Lung (tissue), 13 donors: ENCODE measurements around the gene YWHAE. TPM values are rescaled to one million over a fixed set of nuclear protein-coding genes. Genes with fewer than 3 reads are reported as not detected.

Source experiments
- ATAC-seq: fragments of 200-7000 bp; cut with Tn5 transposase; one replicate; pipeline ENCODE4 v1.9.1; 2020; ENCODE audit warnings: moderate number of reproducible peaks; ENCODE audit not compliant: insufficient read depth, low FRiP score
- DNase-seq, 3 donors: peaks; one replicate each; pipeline ENCODE4 v3.0.0-alpha.2; 2013 to 2017
- H3K27ac ChIP-seq, 2 donors: one replicate each; pipeline ENCODE4 v1.5.1; 2013; ENCODE audit warnings: mild to moderate bottlenecking in 2 of 2, moderate library complexity in 2 of 2, control low read depth in 1 of 2, inconsistent platforms in 1 of 2, low read depth in 1 of 2, low read length in 1 of 2
- H3K27me3 ChIP-seq, 3 donors: one replicate each; pipeline ENCODE4 v1.5.1; 2013; ENCODE audit warnings: low read length in 2 of 3; ENCODE audit not compliant: control insufficient read depth in 3 of 3, insufficient read depth in 3 of 3
- H3K36me3 ChIP-seq, 4 donors: one replicate each; pipeline ENCODE4 v1.5.1; 2013; ENCODE audit warnings: low read length in 4 of 4, mild to moderate bottlenecking in 1 of 4, moderate library complexity in 1 of 4; ENCODE audit not compliant: control insufficient read depth in 4 of 4, insufficient read depth in 4 of 4
- H3K4me1 ChIP-seq, 5 donors: one replicate each; pipeline ENCODE4 v1.5.1; 2013; ENCODE audit warnings: low read length in 5 of 5, mild to moderate bottlenecking in 2 of 5, moderate library complexity in 1 of 5; ENCODE audit not compliant: control insufficient read depth in 5 of 5, insufficient read depth in 5 of 5
- H3K4me3 ChIP-seq: one replicate; pipeline ENCODE4 v1.5.1; 2013; ENCODE audit warnings: mild to moderate bottlenecking, control low read depth, moderate library complexity
- H3K9ac ChIP-seq, 2 donors: one replicate each; pipeline ENCODE4 v1.5.1; 2013; ENCODE audit warnings: low read length in 2 of 2, control low read depth in 1 of 2; ENCODE audit not compliant: insufficient read depth in 1 of 2
- H3K9me3 ChIP-seq, 4 donors: one replicate each; pipeline ENCODE4 v1.5.1; 2013; ENCODE audit warnings: low read length in 3 of 4, mild to moderate bottlenecking in 1 of 4, moderate library complexity in 1 of 4; ENCODE audit not compliant: control insufficient read depth in 4 of 4, insufficient read depth in 3 of 4
- WGBS, 2 donors: extraction: QIAGEN DNeasy Blood & Tissue Kit; methylation state at CpG; one replicate each; pipeline ENCODE4 v1.1.7; 2013; 5-methylcytosine and 5-hydroxymethylcytosine counted together
- polyA plus RNA-seq, 2 donors: library from polyadenylated mRNA; stranded (reverse); fragments of 200-250 nt; gene quantifications; one replicate each; pipeline ENCODE4 v1.2.1, GENCODE V29; 2013
- small RNA-seq: library from RNA; depleted of rRNA; stranded (forward); fragments of <200 nt; gene quantifications from one replicate; pipeline ENCODE3, GENCODE V24; 2014; ENCODE audit warnings: low replicate concordance
- total RNA-seq, 2 donors: library from RNA; depleted of rRNA in 1 of 2; stranded (reverse); fragments of >200 nt in 1 of 2; gene quantifications; one replicate each; pipeline ENCODE4 v1.2.1, GENCODE V29; 2014 to 2021
- TF ChIP-seq, protein P1 (sequence below): IDR thresholded peaks from 2 replicates; pipeline ENCODE4 v1.5.1; 2012; ENCODE audit warnings: mild to moderate bottlenecking; ENCODE audit errors: control extremely low read depth, extremely low read depth
- donor health status: control.
- donor health status: control.
- donor health status: Bipolar disorder and iron deficiency.
- donor health status: healthy.
- donor health status: DM: yes; HTN: yes; CAD: no.

Gene YWHAE
- total and polyA plus RNA-seq, 4 donors = 348 to 432 (median 395) TPM

DNA sequence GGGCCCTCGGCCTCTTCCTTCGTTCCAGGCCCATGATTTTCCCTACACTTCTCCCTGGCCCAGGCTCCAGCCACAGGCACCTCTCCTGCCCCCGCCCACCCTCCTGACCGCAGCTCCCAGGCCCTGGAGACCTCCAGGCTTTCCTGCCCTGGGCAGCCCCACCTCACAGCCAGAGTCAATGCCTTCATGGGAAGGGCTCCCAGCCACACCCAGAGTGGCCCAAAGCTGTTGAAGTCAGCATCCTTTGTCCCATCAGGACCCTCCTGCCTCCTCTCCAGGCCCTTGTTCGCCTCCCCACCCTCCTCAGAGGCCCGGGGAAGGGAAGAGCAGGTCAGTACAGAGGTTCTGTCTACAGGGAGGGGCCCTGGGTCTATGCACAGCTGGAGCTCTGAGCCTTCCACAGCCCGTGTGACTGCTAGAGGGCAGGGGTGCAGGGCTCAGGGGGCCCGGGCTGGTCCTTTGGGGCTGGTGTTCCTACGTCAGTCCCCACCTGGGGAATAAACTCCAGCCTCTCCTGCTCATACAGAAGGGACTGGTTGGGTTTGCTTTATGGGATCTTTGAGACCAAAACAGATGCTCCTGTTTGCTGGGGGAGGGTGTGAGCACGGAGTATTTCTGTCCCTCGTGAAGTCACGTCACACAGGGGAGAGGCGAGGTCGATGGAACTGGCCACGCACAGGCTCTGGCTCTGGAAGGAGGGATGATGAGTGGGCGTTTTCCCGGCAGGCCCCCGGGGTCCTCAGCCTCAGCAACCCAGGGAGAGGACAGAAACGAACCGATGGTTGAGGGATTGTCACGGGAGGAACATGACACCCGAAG, 100.3 kb downstream of the YWHAE start:
- DNase-seq = no peak
- 83% methylated on average over 22 of the region's 22 CpGs for WGBS, 2 donors
- Histone ChIP-seq H3K27me3 (peaks cover 0 to 14% (median 0%) of the 10 kb centered on the region in 3 donors), H3K4me1 (peaks cover 0 to 8% (median 0%) of the 10 kb centered on the region in 5 donors), H3K36me3 (no peaks in the 10 kb centered on the region), H3K4me3 (no peak overlapping the region), H3K9me3 (no peaks in the 10 kb centered on the region), H3K27ac (no peak overlapping the region), H3K9ac (no peak overlapping the region)
- TF ChIP-seq, protein P1, sequence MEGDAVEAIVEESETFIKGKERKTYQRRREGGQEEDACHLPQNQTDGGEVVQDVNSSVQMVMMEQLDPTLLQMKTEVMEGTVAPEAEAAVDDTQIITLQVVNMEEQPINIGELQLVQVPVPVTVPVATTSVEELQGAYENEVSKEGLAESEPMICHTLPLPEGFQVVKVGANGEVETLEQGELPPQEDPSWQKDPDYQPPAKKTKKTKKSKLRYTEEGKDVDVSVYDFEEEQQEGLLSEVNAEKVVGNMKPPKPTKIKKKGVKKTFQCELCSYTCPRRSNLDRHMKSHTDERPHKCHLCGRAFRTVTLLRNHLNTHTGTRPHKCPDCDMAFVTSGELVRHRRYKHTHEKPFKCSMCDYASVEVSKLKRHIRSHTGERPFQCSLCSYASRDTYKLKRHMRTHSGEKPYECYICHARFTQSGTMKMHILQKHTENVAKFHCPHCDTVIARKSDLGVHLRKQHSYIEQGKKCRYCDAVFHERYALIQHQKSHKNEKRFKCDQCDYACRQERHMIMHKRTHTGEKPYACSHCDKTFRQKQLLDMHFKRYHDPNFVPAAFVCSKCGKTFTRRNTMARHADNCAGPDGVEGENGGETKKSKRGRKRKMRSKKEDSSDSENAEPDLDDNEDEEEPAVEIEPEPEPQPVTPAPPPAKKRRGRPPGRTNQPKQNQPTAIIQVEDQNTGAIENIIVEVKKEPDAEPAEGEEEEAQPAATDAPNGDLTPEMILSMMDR = no peak
- ATAC-seq = no peak

DNA sequence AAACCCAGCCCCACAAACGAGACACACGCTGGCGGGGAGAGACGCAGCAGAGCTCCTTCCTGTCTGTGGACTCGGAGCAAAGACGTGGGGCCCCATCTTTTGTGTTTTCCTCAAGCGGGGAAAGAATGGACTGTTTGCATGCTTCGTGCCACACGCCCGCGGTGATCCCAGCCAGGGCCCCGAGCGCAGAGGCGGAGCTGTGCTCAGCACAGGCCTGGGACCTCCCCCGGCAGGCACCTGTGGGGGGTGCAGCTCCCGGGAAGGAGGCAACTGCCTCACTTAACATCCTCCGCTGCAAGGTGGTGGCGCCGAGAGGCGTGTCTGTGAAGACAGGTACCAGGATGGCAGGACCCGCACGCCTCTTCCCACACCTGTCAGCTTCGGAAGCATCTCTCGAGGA, 101.4 kb downstream of the YWHAE start:
- Histone ChIP-seq H3K4me1 (peaks cover 0 to 8% (median 0%) of the 10 kb centered on the region in 5 donors), H3K9ac (no peak overlapping the region), H3K9me3 (no peaks in the 10 kb centered on the region), H3K4me3 (no peak overlapping the region), H3K27me3 (peaks cover 0 to 14% (median 0%) of the 10 kb centered on the region in 3 donors), H3K36me3 (no peaks in the 10 kb centered on the region), H3K27ac (no peak overlapping the region)
- peak; percentile 18 to 35 (median 35) for DNase-seq
- no peak for ATAC-seq
- TF ChIP-seq, protein P1 = no peak
- WGBS, 2 donors = 12 to 15% methylated on average over 24 of the region's 24 CpGs

Small RNA genes lying within 50 kb of the gene (small RNA-seq; reads per million reads assigned to genes)
- not detected for gene AC032044.2

Other genes starting within 250 kb of the YWHAE start
- gene ABR, start 220.2 kb downstream of the YWHAE start, total RNA-seq = 100 to 1,000 TPM in 1 of 2 donors, 10 to 100 TPM in 1; 54.8 to 187 TPM
- 10 to 100 TPM; 69.5 to 71.0 TPM for gene ABR, start 220.2 kb downstream of the YWHAE start, polyA plus RNA-seq
- not detected for gene BHLHA9, start 129.8 kb downstream of the YWHAE start, total RNA-seq
- gene BHLHA9, start 129.8 kb downstream of the YWHAE start, polyA plus RNA-seq = not detected
- gene TRARG1, start 120.6 kb downstream of the YWHAE start, total RNA-seq = not detected
- under 1 TPM in 1 of 2 donors, not detected in 1; 0.04 TPM for gene TRARG1, start 120.6 kb downstream of the YWHAE start, polyA plus RNA-seq
- 10 to 100 TPM; 62.4 to 67.5 TPM for gene CRK, start 56.0 kb upstream of the YWHAE start, total RNA-seq
- gene CRK, start 56.0 kb upstream of the YWHAE start, polyA plus RNA-seq = 10 to 100 TPM; 29.3 to 36.6 TPM
- 100 to 1,000 TPM; 101 to 237 TPM for gene MYO1C, start 92.5 kb upstream of the YWHAE start, total RNA-seq
- 10 to 100 TPM; 73.4 to 78.5 TPM for gene MYO1C, start 92.5 kb upstream of the YWHAE start, polyA plus RNA-seq
- 10 to 100 TPM; 46.5 to 76.7 TPM for gene INPP5K, start 116.4 kb upstream of the YWHAE start, total RNA-seq
- gene INPP5K, start 116.4 kb upstream of the YWHAE start, polyA plus RNA-seq = 10 to 100 TPM; 33.6 to 35.5 TPM
- 10 to 100 TPM; 43.9 to 89.7 TPM for gene PITPNA, start 162.6 kb upstream of the YWHAE start, total RNA-seq
- 10 to 100 TPM; 21.5 to 48.9 TPM for gene PITPNA, start 162.6 kb upstream of the YWHAE start, polyA plus RNA-seq
- 10 to 100 TPM; 47.9 to 89.2 TPM for gene SLC43A2, start 228.6 kb upstream of the YWHAE start, total RNA-seq
- gene SLC43A2, start 228.6 kb upstream of the YWHAE start, polyA plus RNA-seq = 100 to 1,000 TPM in 1 of 2 donors, 10 to 100 TPM in 1; 27.0 to 125 TPM
- gene SCARF1, start 245.5 kb upstream of the YWHAE start, total RNA-seq = 10 to 100 TPM; 34.2 to 39.7 TPM
- 10 to 100 TPM; 17.1 to 24.5 TPM for gene SCARF1, start 245.5 kb upstream of the YWHAE start, polyA plus RNA-seq
- gene RILP, start 249.6 kb upstream of the YWHAE start, total RNA-seq = 10 to 100 TPM; 25.0 to 46.3 TPM
- gene RILP, start 249.6 kb upstream of the YWHAE start, polyA plus RNA-seq = 10 to 100 TPM; 23.1 to 39.8 TPM